Spleen (tissue), 11 donors: ENCODE measurements around the gene TTC27. TPM values are rescaled to one million over a fixed set of nuclear protein-coding genes. Genes with fewer than 3 reads are reported as not detected.

Experiments used
- DNase-seq: peaks from one replicate; pipeline ENCODE4 v3.0.0-alpha.2; 2020
- H3K27ac ChIP-seq, 8 donors: fragments of 200-600 bp; sonication (generic) in 7 of 8; 1 replicate in 4 of 8; 2 replicates in 4 of 8; pipeline versions ENCODE4 v1.5.0 to v1.8.0; 2016 to 2021; ENCODE audit warnings: inconsistent platforms in 4 of 8, mild to moderate bottlenecking in 4 of 8, moderate library complexity in 1 of 8
- H3K27me3 ChIP-seq, 7 donors: fragments of 200-600 bp; sonication (generic) in 6 of 7; replicated peaks in 1 of 7; 1 replicate in 4 of 7; 2 replicates in 3 of 7; pipeline versions ENCODE4 v1.5.0 to v1.8.0; 2016 to 2021; ENCODE audit warnings: inconsistent platforms in 3 of 7, mild to moderate bottlenecking in 1 of 7
- H3K36me3 ChIP-seq, 6 donors: fragments of 200-600 bp; sonication (generic) in 5 of 6; 1 replicate in 4 of 6; 2 replicates in 2 of 6; pipeline versions ENCODE4 v1.5.0 to v1.8.0; 2016 to 2021; ENCODE audit warnings: inconsistent platforms in 2 of 6
- H3K4me1 ChIP-seq, 6 donors: fragments of 200-600 bp; sonication (generic) in 5 of 6; 1 replicate in 3 of 6; 2 replicates in 3 of 6; pipeline versions ENCODE4 v1.5.0 to v1.8.0; 2016 to 2021; ENCODE audit warnings: inconsistent platforms in 3 of 6
- H3K4me3 ChIP-seq, 8 donors: fragments of 200-600 bp; sonication (generic) in 7 of 8; 1 replicate in 4 of 8; 2 replicates in 4 of 8; pipeline versions ENCODE4 v1.5.0 to v1.8.0; 2016 to 2021; ENCODE audit warnings: inconsistent platforms in 4 of 8, mild to moderate bottlenecking in 4 of 8, moderate library complexity in 2 of 8
- H3K9me3 ChIP-seq, 8 donors: fragments of 200-600 bp; sonication (generic) in 7 of 8; 1 replicate in 4 of 8; 2 replicates in 4 of 8; pipeline versions ENCODE4 v1.5.0 to v1.8.0; 2016 to 2021; ENCODE audit warnings: inconsistent platforms in 4 of 8
- CTCF ChIP-seq, 11 experiments: fragments of 200-600 bp in 7 of 11; fragments of 450-650 bp in 4 of 11; sonication (generic) in 4 of 11; IDR thresholded peaks in 8 of 11; conservative IDR thresholded peaks in 3 of 11; 1 replicate in 7 of 11; 2 replicates in 4 of 11; pipeline versions ENCODE4 v1.4.0 to v1.8.0; 2016 to 2021; ENCODE audit warnings: antibody characterized with exemption in 11 of 11, inconsistent platforms in 4 of 11, mild to moderate bottlenecking in 1 of 11
- POLR2A ChIP-seq, 3 donors: fragments of 450-650 bp; IDR thresholded peaks; one replicate each; pipeline ENCODE4 v1.5.1; 2017; ENCODE audit warnings: antibody characterized with exemption in 3 of 3, mild to moderate bottlenecking in 1 of 3
- POLR2AphosphoS5 ChIP-seq, 3 donors: sonication (generic); formaldehyde crosslinking; IDR thresholded peaks; one replicate each; pipeline ENCODE4 v1.5.1; 2017; ENCODE audit warnings: antibody characterized with exemption in 3 of 3
- WGBS, 5 donors: extraction: QIAGEN DNeasy Blood & Tissue Kit in 3 of 5; methylation state at CpG; one replicate each; pipeline versions ENCODE4 v1.1.5 to v1.1.7; 2013 to 2018; 5-methylcytosine and 5-hydroxymethylcytosine counted together
- intact Hi-C: fragments of 100-400 bp; cut with DNase I; formaldehyde crosslinking; loops from one replicate; pipeline ENCODE4 v1.15.0; 2023; ENCODE audit warnings: low total_unique reads
- polyA plus RNA-seq, 3 donors: library from polyadenylated mRNA; stranded (reverse); fragments of 200-250 nt; gene quantifications; one replicate each; pipeline ENCODE4 v1.2.1, GENCODE V29; 2013
- total RNA-seq, 7 donors: library from RNA; depleted of rRNA in 3 of 7; stranded (reverse); fragments of >200 nt in 3 of 7; fragmentation: NEBNext Ultra II Directional in 4 of 7; extraction: Animal tissue kit (Norgen Biotek cat#: 25700) in 4 of 7; gene quantifications; one replicate each; pipeline versions ENCODE4 v1.1.0 to v1.2.1, GENCODE V29; 2016 to 2021
- donor health status: healthy with polysubstance abuse.
- donor health status: DM: no; HTN: no; CAD: no; lungs with moderate emphysema.
- donor health status: DM: no; HTN: no; CAD: no.
- donor health status: Bipolar disorder and iron deficiency.
- donor health status: healthy.
- donor health status: DM: no; HTN: no; CAD: no.
- donor health status: DM: yes; HTN: yes; CAD: no.

TTC27 gene
- total and polyA plus RNA-seq, 10 donors: 9.0 to 28.5 (median 20.6) TPM

DNA sequence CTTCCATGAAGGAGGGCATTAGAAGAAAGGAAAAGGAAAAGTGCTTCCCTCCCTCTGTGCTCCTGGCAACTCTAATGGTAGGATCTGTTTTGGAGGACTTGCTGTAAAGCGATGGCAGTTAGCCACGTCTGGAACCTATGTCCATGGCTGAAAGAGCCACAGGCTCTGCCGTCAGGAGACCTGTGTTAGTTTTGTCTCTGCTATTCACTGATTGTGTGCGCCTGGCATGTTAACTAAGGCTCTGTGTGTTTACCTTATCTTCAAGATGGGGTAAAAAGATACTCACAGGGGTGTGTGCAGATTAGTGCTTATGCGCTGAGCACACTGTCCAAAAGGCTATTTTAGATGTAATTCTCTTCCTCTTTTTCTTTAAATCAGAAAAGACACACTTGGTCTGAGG is 209.1 kb downstream of the TTC27 start:
- WGBS, 5 donors: 91 to 97% (median 93%) methylated on average over 5 of the region's 5 CpGs
- Histone ChIP-seq H3K36me3 (no peaks in the 10 kb centered on the region), H3K4me1 (peaks cover 0 to 12% (median 2%) of the 10 kb centered on the region in 6 donors), H3K27ac (no peak overlapping the region), H3K4me3 (no peak overlapping the region), H3K9me3 (no peaks in the 10 kb centered on the region), H3K27me3 (no peaks in the 10 kb centered on the region)
- no peak for DNase-seq
- TF ChIP-seq POLR2A (IDR thresholded peaks at IDR 0.05) (no peak), CTCF (IDR thresholded peaks at IDR 0.05 in 8 of 11, conservative IDR thresholded peaks at IDR 0.05 in 3 of 11) (no peak), POLR2AphosphoS5 (IDR thresholded peaks at IDR 0.05) (no peak)
- intact Hi-C loops: no loop called here

GRCh38 chr2:32838418-32838817 is 210.6 kb downstream of the TTC27 start:
- peak overlapping the region in 5 of 8 donors; percentile 5 to 36 (median 18) for H3K27ac ChIP-seq
- intact Hi-C loops: no loop called here
- H3K4me1 ChIP-seq: peaks cover 0 to 12% (median 2%) of the 10 kb centered on the region in 6 donors
- H3K36me3 ChIP-seq: no peaks in the 10 kb centered on the region
- TF ChIP-seq CTCF (IDR thresholded peaks at IDR 0.05 in 8 of 11, conservative IDR thresholded peaks at IDR 0.05 in 3 of 11) (no peak), POLR2A (IDR thresholded peaks at IDR 0.05) (no peak), POLR2AphosphoS5 (IDR thresholded peaks at IDR 0.05) (peak in 1 of 3 donors; percentile 10)
- H3K4me3 ChIP-seq: no peak overlapping the region
- H3K9me3 ChIP-seq: no peaks in the 10 kb centered on the region
- H3K27me3 ChIP-seq: no peaks in the 10 kb centered on the region
- 51 to 73% (median 59%) methylated on average over 7 of the region's 7 CpGs for WGBS, 5 donors
- DNase-seq: no peak

GRCh38 chr2:32838949-32839348 is 211.1 kb downstream of the TTC27 start:
- H3K36me3 ChIP-seq: no peaks in the 10 kb centered on the region
- WGBS, 5 donors: 36 to 50% (median 44%) methylated on average over 4 of the region's 4 CpGs
- no peak for DNase-seq
- peak overlapping the region in 5 of 8 donors; percentile 5 to 36 (median 29) for H3K27ac ChIP-seq
- intact Hi-C loops: no loop called here
- no peaks in the 10 kb centered on the region for H3K27me3 ChIP-seq
- H3K4me1 ChIP-seq: peaks cover 0 to 12% (median 2%) of the 10 kb centered on the region in 6 donors
- H3K9me3 ChIP-seq: no peaks in the 10 kb centered on the region
- TF ChIP-seq POLR2AphosphoS5 (IDR thresholded peaks at IDR 0.05) (no peak), POLR2A (IDR thresholded peaks at IDR 0.05) (no peak), CTCF (IDR thresholded peaks at IDR 0.05 in 8 of 11, conservative IDR thresholded peaks at IDR 0.05 in 3 of 11) (no peak)
- no peak overlapping the region for H3K4me3 ChIP-seq

GRCh38 chr2:32841931-32842898 is 214.4 kb downstream of the TTC27 start:
- WGBS, 5 donors: 77 to 87% (median 82%) methylated on average over 11 of the region's 11 CpGs
- H3K9me3 ChIP-seq: peaks cover 0 to 7% (median 0%) of the 10 kb centered on the region in 8 donors
- H3K4me3 ChIP-seq: no peak overlapping the region
- intact Hi-C loops: no loop called here
- no peak overlapping the region for H3K27ac ChIP-seq
- H3K27me3 ChIP-seq: no peaks in the 10 kb centered on the region
- no peak for TF ChIP-seq CTCF (IDR thresholded peaks at IDR 0.05 in 8 of 11, conservative IDR thresholded peaks at IDR 0.05 in 3 of 11)
- TF ChIP-seq POLR2AphosphoS5 (IDR thresholded peaks at IDR 0.05): no peak
- TF ChIP-seq POLR2A (IDR thresholded peaks at IDR 0.05): no peak
- no peaks in the 10 kb centered on the region for H3K36me3 ChIP-seq
- H3K4me1 ChIP-seq: peaks cover 0 to 12% (median 2%) of the 10 kb centered on the region in 6 donors
- no peak for DNase-seq
